Testis (tissue), 2 donors: ENCODE results near the gene GNPAT.

ENCODE experiments used
- POLR2A ChIP-seq: fragments of 450-650 bp; IDR thresholded peaks from one replicate; pipeline ENCODE4 v1.6.1; 2017; ENCODE audit warnings: antibody characterized with exemption, mild to moderate bottlenecking, moderate library complexity
- TF ChIP-seq, protein P1 (sequence below), 3 experiments: fragments of 450-650 bp in 2 of 3; fragments of 200-600 bp in 1 of 3; sonication (generic) in 1 of 3; IDR thresholded peaks; one replicate each; pipeline ENCODE4 v1.5.1; 2016 to 2019; ENCODE audit warnings: antibody characterized with exemption in 3 of 3, mild to moderate bottlenecking in 2 of 3, moderate library complexity in 1 of 3

DNA sequence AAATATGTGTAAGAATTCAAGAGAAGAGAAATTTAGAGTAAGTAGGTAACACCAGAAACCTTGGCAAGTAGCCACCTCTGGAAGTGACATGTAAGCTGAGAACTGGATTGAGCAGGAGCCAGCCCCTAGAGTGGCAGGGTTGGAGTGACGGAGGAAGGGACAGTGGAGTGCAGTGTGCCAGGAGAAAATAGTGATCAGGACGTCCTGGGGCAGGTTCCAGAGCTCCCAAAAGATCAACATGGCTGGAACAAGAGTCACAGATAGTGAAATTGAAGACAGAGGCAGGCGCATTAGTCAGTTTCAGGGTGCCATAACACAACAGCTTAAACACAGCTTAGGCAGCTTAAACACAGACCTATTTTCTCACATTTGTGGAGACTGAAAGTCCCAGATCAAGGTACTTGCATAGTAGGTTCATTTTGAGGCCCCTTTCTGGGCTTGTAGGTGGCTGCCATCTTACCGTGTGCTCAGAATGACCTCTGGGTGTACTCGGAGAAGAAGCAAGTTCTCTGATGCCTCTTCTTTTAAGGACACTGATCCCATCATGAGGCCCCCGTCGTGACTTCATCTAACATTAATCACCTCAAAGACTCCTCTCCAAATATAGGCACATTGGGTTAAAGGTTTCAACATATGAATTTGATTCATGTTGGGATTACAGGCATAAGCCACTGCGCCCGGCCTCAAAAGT is 37.2 kb downstream of the GNPAT start:
- TF ChIP-seq, protein P1, sequence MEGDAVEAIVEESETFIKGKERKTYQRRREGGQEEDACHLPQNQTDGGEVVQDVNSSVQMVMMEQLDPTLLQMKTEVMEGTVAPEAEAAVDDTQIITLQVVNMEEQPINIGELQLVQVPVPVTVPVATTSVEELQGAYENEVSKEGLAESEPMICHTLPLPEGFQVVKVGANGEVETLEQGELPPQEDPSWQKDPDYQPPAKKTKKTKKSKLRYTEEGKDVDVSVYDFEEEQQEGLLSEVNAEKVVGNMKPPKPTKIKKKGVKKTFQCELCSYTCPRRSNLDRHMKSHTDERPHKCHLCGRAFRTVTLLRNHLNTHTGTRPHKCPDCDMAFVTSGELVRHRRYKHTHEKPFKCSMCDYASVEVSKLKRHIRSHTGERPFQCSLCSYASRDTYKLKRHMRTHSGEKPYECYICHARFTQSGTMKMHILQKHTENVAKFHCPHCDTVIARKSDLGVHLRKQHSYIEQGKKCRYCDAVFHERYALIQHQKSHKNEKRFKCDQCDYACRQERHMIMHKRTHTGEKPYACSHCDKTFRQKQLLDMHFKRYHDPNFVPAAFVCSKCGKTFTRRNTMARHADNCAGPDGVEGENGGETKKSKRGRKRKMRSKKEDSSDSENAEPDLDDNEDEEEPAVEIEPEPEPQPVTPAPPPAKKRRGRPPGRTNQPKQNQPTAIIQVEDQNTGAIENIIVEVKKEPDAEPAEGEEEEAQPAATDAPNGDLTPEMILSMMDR (IDR thresholded peaks at IDR 0.05) = no peak
- no peak for TF ChIP-seq POLR2A
